CD4-positive, alpha-beta T cell (primary cell): ENCODE results near the gene SELE. TPM values are rescaled to one million over a fixed set of nuclear protein-coding genes. Genes with fewer than 3 reads are reported as not detected.

Source experiments
- ATAC-seq: fragments of 200-7000 bp; cut with Tn5 transposase; one replicate; pipeline ENCODE4 v1.10.0; 2022; ENCODE audit warnings: mild to moderate bottlenecking; ENCODE audit not compliant: poor library complexity
- CTCF ChIA-PET: fragments of 350-600 bp; sonication (Branson Sonifier 250); formaldehyde crosslinking; loops from one replicate; lab custom pipeline; 2021; ENCODE audit warnings: antibody characterized with exemption, inconsistent platforms; lab: Charles Lee
- POLR2A ChIA-PET: fragments of 350-600 bp; sonication (Branson Sonifier 250); formaldehyde crosslinking; loops from one replicate; lab custom pipeline; 2021; ENCODE audit warnings: antibody characterized with exemption, inconsistent platforms; lab: Charles Lee
- DNase-seq, 14 experiments: peaks; one replicate each; pipeline ENCODE4 v3.0.0-alpha.2; 2013 to 2020; ENCODE audit warnings: mixed read lengths in 2 of 14
- H3K27ac ChIP-seq, 2 donors: one replicate each; pipeline versions ENCODE4 v1.5.1 to v1.7.0; 2013; ENCODE audit warnings: low read length in 2 of 2, low read depth in 1 of 2, mild to moderate bottlenecking in 1 of 2
- H3K27me3 ChIP-seq, 2 experiments: 1 replicate in 1 of 2; 2 replicates in 1 of 2; pipeline versions ENCODE4 v1.6.1 to v1.7.0; 2013; ENCODE audit warnings: low read length in 2 of 2, control low read depth in 1 of 2, mild to moderate bottlenecking in 1 of 2, moderate library complexity in 1 of 2; ENCODE audit not compliant: insufficient read depth in 2 of 2, control insufficient read depth in 1 of 2
- H3K36me3 ChIP-seq: one replicate; pipeline ENCODE4 v1.6.1; 2013; ENCODE audit warnings: low read length, control low read depth; ENCODE audit not compliant: insufficient read depth
- H3K4me1 ChIP-seq: one replicate; pipeline ENCODE4 v1.6.1; 2013; ENCODE audit warnings: low read length, control low read depth; ENCODE audit not compliant: insufficient read depth
- H3K4me3 ChIP-seq: one replicate; pipeline ENCODE4 v1.5.1; 2013; ENCODE audit warnings: mild to moderate bottlenecking, low read length, moderate library complexity
- H3K9me3 ChIP-seq, 2 experiments: 1 replicate in 1 of 2; 2 replicates in 1 of 2; pipeline versions ENCODE4 v1.6.1 to v1.7.0; 2013; ENCODE audit warnings: low read length in 2 of 2, mild to moderate bottlenecking in 2 of 2, control low read depth in 1 of 2, moderate library complexity in 1 of 2; ENCODE audit not compliant: control insufficient read depth in 1 of 2, insufficient read depth in 1 of 2
- H3K27ac Mint-ChIP-seq: one replicate; pipeline ENCODE4 v1.8.0; 2020; ENCODE audit warnings: mixed read lengths
- H3K27me3 Mint-ChIP-seq: one replicate; pipeline ENCODE4 v1.8.0; 2021; ENCODE audit warnings: mixed read lengths
- H3K36me3 Mint-ChIP-seq: one replicate; pipeline ENCODE4 v1.8.0; 2021; ENCODE audit warnings: low read depth, mixed read lengths
- H3K4me1 Mint-ChIP-seq: one replicate; pipeline ENCODE4 v1.8.0; 2021; ENCODE audit warnings: low read depth, mixed read lengths
- H3K4me3 Mint-ChIP-seq: one replicate; pipeline ENCODE4 v1.8.0; 2020; ENCODE audit warnings: mild to moderate bottlenecking, mixed read lengths
- H3K9me3 Mint-ChIP-seq: one replicate; pipeline ENCODE4 v1.8.0; 2020; ENCODE audit warnings: mixed read lengths
- CTCF ChIP-seq: fragments of 200-600 bp; IDR thresholded peaks from one replicate; pipeline ENCODE4 v1.8.0; 2022; ENCODE audit warnings: antibody characterized with exemption, mild to moderate bottlenecking
- intact Hi-C, 2 experiments: fragments of 100-400 bp; cut with DNase I in 1 of 2; cut with micrococcal nuclease in 1 of 2; formaldehyde crosslinking; loops; one replicate each; pipeline versions ENCODE4 v1.15.1 to v1.9.0; 2023 to 2025; cut with DNase I, micrococcal nuclease
- total RNA-seq, 174 experiments: library from RNA in 2 of 174; stranded (reverse) in 2 of 174; gene quantifications; one replicate each; pipeline ENCODE4 v1.2.3 and lab custom pipeline; 2021 to 2026

SELE gene
- total RNA-seq, 2 experiments from 2014 or later: not detected

GRCh38 chr1:169759038-169759437, 25.2 kb upstream of the SELE start:
- no peaks in the 10 kb centered on the region for H3K4me1 Mint-ChIP-seq
- CTCF ChIA-PET: no interaction called here

GRCh38 chr1:169753549-169753948, 19.7 kb upstream of the SELE start:
- Histone ChIP-seq H3K36me3 (no peaks in the 10 kb centered on the region), H3K27ac (no peak overlapping the region), H3K9me3 (peaks cover 0 to 2% of the 10 kb centered on the region in 2 experiments), H3K27me3 (no peaks in the 10 kb centered on the region), H3K4me1 (no peaks in the 10 kb centered on the region), H3K4me3 (no peak overlapping the region)
- POLR2A ChIA-PET: no interaction called here
- intact Hi-C loops: no loop called here
- no peak for TF ChIP-seq CTCF
- CTCF ChIA-PET: no interaction called here
- no peak overlapping the region for H3K27ac Mint-ChIP-seq
- DNase-seq (no peak), ATAC-seq (no peak)
- no peak overlapping the region for H3K4me3 Mint-ChIP-seq
- H3K4me1 Mint-ChIP-seq: no peaks in the 10 kb centered on the region
- no peaks in the 10 kb centered on the region for H3K36me3 Mint-ChIP-seq
- H3K9me3 Mint-ChIP-seq: no peaks in the 10 kb centered on the region
- no peaks in the 10 kb centered on the region for H3K27me3 Mint-ChIP-seq

More at GRCh38 chr1:169759038-169759437, 25.2 kb upstream of the SELE start:
- no peaks in the 10 kb centered on the region for H3K4me1 ChIP-seq
- no peak for TF ChIP-seq CTCF
- intact Hi-C loops: no loop called here
- peaks cover 0 to 6% of the 10 kb centered on the region in 2 experiments for H3K9me3 ChIP-seq
- H3K27ac ChIP-seq: no peak overlapping the region
- H3K9me3 Mint-ChIP-seq: no peaks in the 10 kb centered on the region
- ATAC-seq: no peak
- H3K4me3 Mint-ChIP-seq: no peak overlapping the region
- H3K4me3 ChIP-seq: no peak overlapping the region
- POLR2A ChIA-PET: no interaction called here
- H3K36me3 Mint-ChIP-seq: no peaks in the 10 kb centered on the region
- H3K27ac Mint-ChIP-seq: no peak overlapping the region
- DNase-seq: no peak
- no peaks in the 10 kb centered on the region for H3K36me3 ChIP-seq
- H3K27me3 ChIP-seq: no peaks in the 10 kb centered on the region
- H3K27me3 Mint-ChIP-seq: no peaks in the 10 kb centered on the region

- H3K27ac Mint-ChIP-seq: no peak overlapping the region
- H3K9me3 ChIP-seq: no peaks in the 10 kb centered on the region
- CTCF ChIA-PET: no interaction called here
These were observed 16.2 kb upstream of the SELE start for GRCh38 chr1:169750041-169750440.

More at GRCh38 chr1:169750041-169750440, 16.2 kb upstream of the SELE start:
- intact Hi-C loops: no loop called here
- Histone ChIP-seq H3K36me3 (no peaks in the 10 kb centered on the region), H3K27me3 (no peaks in the 10 kb centered on the region), H3K4me1 (no peaks in the 10 kb centered on the region), H3K4me3 (no peak overlapping the region), H3K27ac (no peak overlapping the region)
- H3K36me3 Mint-ChIP-seq: no peaks in the 10 kb centered on the region
- H3K4me3 Mint-ChIP-seq: no peak overlapping the region
- POLR2A ChIA-PET: no interaction called here
- H3K9me3 Mint-ChIP-seq: no peaks in the 10 kb centered on the region
- H3K27me3 Mint-ChIP-seq: no peaks in the 10 kb centered on the region
- ATAC-seq (no peak), DNase-seq (no peak)
- H3K4me1 Mint-ChIP-seq: no peaks in the 10 kb centered on the region
- no peak for TF ChIP-seq CTCF
